ENCODE measurements around the gene PDCL2.

DNA sequence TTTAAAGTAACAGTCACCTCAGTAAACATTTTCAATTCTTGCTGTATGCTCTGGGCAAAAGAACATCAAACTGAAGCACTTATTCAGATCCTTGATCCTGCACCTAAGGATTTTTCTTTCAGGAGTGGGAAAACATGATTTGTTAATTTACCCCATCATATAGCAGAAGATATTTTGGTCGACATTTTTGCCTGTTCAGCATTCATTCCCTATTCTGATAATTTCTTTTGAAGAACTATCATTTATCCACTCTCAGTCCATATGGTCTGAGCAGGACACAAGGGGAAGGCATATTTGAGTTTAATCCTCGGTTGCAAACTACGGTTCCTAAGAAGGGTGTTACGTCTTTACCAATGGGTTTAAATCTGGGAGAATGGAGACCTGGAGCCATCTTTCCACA, 44.1 kb downstream of the PDCL2 start:
- TF ChIP-seq POLR2A (IDR thresholded peaks at IDR 0.05) (no peak), CTCF (IDR thresholded peaks at IDR 0.05) (no peak)

Measured in Peyer's patch (tissue), 4 donors.